OCI-LY1 (cell line): ENCODE measurements around the gene GTF2H4.

ENCODE experiments used
- H2AFZ ChIP-seq: fragments of 200-600 bp; sonication (generic), shearing (Covaris generic); 2 replicates; pipeline ENCODE4 v1.6.0; 2014; ENCODE audit warnings: antibody characterized with exemption, mild to moderate bottlenecking, low read length
- H3F3A ChIP-seq: fragments of 200-600 bp; sonication (generic), shearing (Covaris generic); 2 replicates; pipeline ENCODE4 v1.6.0; 2014; ENCODE audit warnings: mild to moderate bottlenecking, antibody characterized with exemption, low read length, moderate library complexity; ENCODE audit not compliant: insufficient read depth
- H3K27ac ChIP-seq: fragments of 200-600 bp; sonication (generic); 2 replicates; pipeline ENCODE4 v1.5.1; 2014; ENCODE audit warnings: low read length, mixed run types, mild to moderate bottlenecking, low read depth; ENCODE audit not compliant: poor library complexity, severe bottlenecking
- H3K27me3 ChIP-seq: fragments of 200-600 bp; sonication (generic); 2 replicates; pipeline ENCODE4 v1.6.0; 2014; ENCODE audit warnings: antibody characterized with exemption, mild to moderate bottlenecking, low read length, moderate library complexity; ENCODE audit not compliant: insufficient read depth
- H3K36me3 ChIP-seq: fragments of 200-600 bp; sonication (generic); 2 replicates; pipeline ENCODE4 v1.6.1; 2014; ENCODE audit warnings: mild to moderate bottlenecking, antibody characterized with exemption, low read length, moderate library complexity, mixed read lengths; ENCODE audit not compliant: insufficient read depth
- H3K4me1 ChIP-seq: fragments of 200-600 bp; sonication (generic); 2 replicates; pipeline ENCODE4 v1.5.1; 2014; ENCODE audit warnings: mild to moderate bottlenecking, low read length, moderate library complexity; ENCODE audit not compliant: insufficient read depth, severe bottlenecking
- H3K4me2 ChIP-seq: fragments of 200-600 bp; sonication (generic), shearing (Covaris generic); 2 replicates; pipeline ENCODE4 v1.6.1; 2014; ENCODE audit warnings: low read length
- H3K4me3 ChIP-seq: fragments of 200-600 bp; sonication (generic); 2 replicates; pipeline ENCODE4 v1.5.1; 2014; ENCODE audit warnings: low read length, low read depth, mild to moderate bottlenecking, mixed read lengths; ENCODE audit not compliant: poor library complexity, severe bottlenecking
- H3K79me2 ChIP-seq: fragments of 200-600 bp; shearing (Covaris generic); 2 replicates; pipeline ENCODE4 v1.6.1; 2016; ENCODE audit warnings: mixed run types, low read length, mixed read lengths; ENCODE audit not compliant: insufficient read depth
- H3K9ac ChIP-seq: fragments of 200-600 bp; sonication (generic), shearing (Covaris generic); 2 replicates; pipeline ENCODE4 v1.6.1; 2014; ENCODE audit warnings: mild to moderate bottlenecking, low read length, mixed read lengths
- H3K9me2 ChIP-seq: fragments of 200-600 bp; sonication (generic), shearing (Covaris generic); 2 replicates; pipeline ENCODE4 v1.6.1; 2014; ENCODE audit warnings: low read depth, mild to moderate bottlenecking, low read length, mixed read lengths
- H3K9me3 ChIP-seq: fragments of 200-600 bp; shearing (Covaris generic); 2 replicates; pipeline ENCODE4 v1.6.1; 2014; ENCODE audit warnings: low read length, mixed read lengths
- H4K20me1 ChIP-seq: fragments of 200-600 bp; sonication (generic), shearing (Covaris generic); 2 replicates; pipeline ENCODE4 v1.6.0; 2016; ENCODE audit warnings: mild to moderate bottlenecking, low read length; ENCODE audit not compliant: insufficient read depth
- CTCF ChIP-seq: fragments of 200-600 bp; sonication (generic), shearing (Covaris generic); IDR thresholded peaks from 2 replicates; pipeline ENCODE4 v1.5.1; 2017; ENCODE audit warnings: mild to moderate bottlenecking, antibody characterized with exemption, low read length, moderate library complexity, mixed read lengths
- EZH2 ChIP-seq: fragments of 200-600 bp; sonication (generic), shearing (Covaris generic); IDR thresholded peaks from 2 replicates; pipeline ENCODE4 v1.8.0; 2017; ENCODE audit warnings: borderline replicate concordance, mixed run types, mild to moderate bottlenecking, antibody characterized with exemption, low read length, moderate library complexity, mixed read lengths

The GTF2H4 gene

GRCh38 chr6:30931272-30931671 lies 23.3 kb downstream of the GTF2H4 start:
- Histone ChIP-seq H3K27me3 (no peaks in the 10 kb centered on the region), H2AFZ (no peak overlapping the region), H3K4me1 (no peaks in the 10 kb centered on the region), H3F3A (no peaks in the 10 kb centered on the region), H3K4me2 (no peak overlapping the region), H4K20me1 (no peaks in the 10 kb centered on the region), H3K4me3 (no peak overlapping the region), H3K9me3 (no peaks in the 10 kb centered on the region), H3K27ac (no peak overlapping the region), H3K9me2 (no peaks in the 10 kb centered on the region), H3K79me2 (no peaks in the 10 kb centered on the region), H3K9ac (no peak overlapping the region), H3K36me3 (peaks cover 28% of the 10 kb centered on the region)
- TF ChIP-seq EZH2 (no peak), CTCF (no peak)

GRCh38 chr6:30931969-30932645 lies 24.1 kb downstream of the GTF2H4 start, which contains the start of gene SFTA2:
TSS of gene SFTA2 (minus strand) at chr6:30932170. CDS start at chr6:30932096, 74 bp downstream.
- peaks cover 19% of the 10 kb centered on the region for H3K36me3 ChIP-seq
- no peaks in the 10 kb centered on the region for H3K4me1 ChIP-seq
- no peak within 1 kb of the TSS for H2AFZ ChIP-seq
- no peaks in the 10 kb centered on the region for H3K9me2 ChIP-seq
- H3K4me3 ChIP-seq, result no peak within 1 kb of the TSS
- H3K4me2 ChIP-seq, result no peak within 1 kb of the TSS
- no peaks in the 10 kb centered on the region for H4K20me1 ChIP-seq
- no peaks in the 10 kb centered on the region for H3K9me3 ChIP-seq
- no peak for TF ChIP-seq EZH2
- TF ChIP-seq CTCF, result no peak
- H3K27ac ChIP-seq, result no peak within 1 kb of the TSS
- no peak within 1 kb of the TSS for H3K9ac ChIP-seq
- no peaks in the 10 kb centered on the region for H3K27me3 ChIP-seq
- H3F3A ChIP-seq, result no peaks in the 10 kb centered on the region
- no peaks in the 10 kb centered on the region for H3K79me2 ChIP-seq

DNA sequence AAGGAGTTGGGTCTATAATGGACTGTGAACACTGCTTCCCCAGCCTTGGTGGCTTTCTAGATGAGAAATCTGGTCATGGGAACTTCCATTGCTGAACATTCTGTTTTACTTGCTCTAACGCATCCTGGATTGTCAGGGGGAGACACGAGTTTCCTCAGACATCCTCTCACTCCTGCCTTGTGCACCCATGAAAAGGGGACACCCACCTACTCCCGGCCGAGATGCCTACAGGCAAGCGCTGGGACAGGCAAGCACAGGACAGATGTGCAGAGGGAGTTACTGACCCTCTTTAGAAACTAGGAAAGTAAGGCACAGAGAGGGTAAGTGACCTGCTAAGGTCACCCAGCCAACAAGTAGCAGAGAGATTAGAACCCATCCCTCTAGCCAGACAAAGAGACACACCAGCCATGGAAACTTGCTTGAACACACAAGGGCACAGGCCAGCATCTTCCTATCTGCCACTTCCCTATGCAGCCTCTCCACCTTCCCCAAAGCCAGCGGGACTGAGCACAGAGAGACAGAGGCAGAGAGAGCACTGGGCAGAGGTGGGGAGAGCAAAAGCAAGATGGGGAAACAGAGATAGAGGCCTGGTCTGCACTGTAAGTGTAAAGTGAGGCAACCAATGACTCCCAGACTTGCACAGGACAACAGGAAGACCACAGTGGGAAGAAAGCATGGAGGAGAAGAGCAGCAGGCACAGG lies 24.8 kb downstream of the GTF2H4 start:
- no peaks in the 10 kb centered on the region for H3F3A ChIP-seq
- H3K79me2 ChIP-seq, result no peaks in the 10 kb centered on the region
- no peaks in the 10 kb centered on the region for H3K4me1 ChIP-seq
- TF ChIP-seq CTCF, result no peak
- no peak for TF ChIP-seq EZH2
- H3K9me3 ChIP-seq, result no peaks in the 10 kb centered on the region
- H3K27me3 ChIP-seq, result no peaks in the 10 kb centered on the region
- no peaks in the 10 kb centered on the region for H4K20me1 ChIP-seq
- H3K36me3 ChIP-seq, result peaks cover 12% of the 10 kb centered on the region
- H3K4me3 ChIP-seq, result no peak overlapping the region
- H3K9me2 ChIP-seq, result no peaks in the 10 kb centered on the region
- no peak overlapping the region for H3K4me2 ChIP-seq
- no peak overlapping the region for H3K27ac ChIP-seq
- no peak overlapping the region for H3K9ac ChIP-seq
- H2AFZ ChIP-seq, result no peak overlapping the region
